Coronary artery (tissue), 2 donors: Measurements from ENCODE around the gene TBC1D17.

ENCODE experiments used
- DNase-seq: peaks from one replicate; pipeline ENCODE4 v3.0.0-alpha.2; 2017; ENCODE audit warnings: low spot score
- H3K27ac ChIP-seq, 2 donors: fragments of 200-600 bp; sonication (generic); one replicate each; pipeline ENCODE4 v1.5.1; 2016 to 2019
- H3K4me3 ChIP-seq: fragments of 200-600 bp; sonication (generic); 2 replicates; pipeline ENCODE4 v1.5.1; 2016; ENCODE audit warnings: mild to moderate bottlenecking, moderate library complexity
- TF ChIP-seq, protein P1 (sequence below): fragments of 200-600 bp; sonication (generic); IDR thresholded peaks from one replicate; pipeline ENCODE4 v1.5.1; 2019; ENCODE audit warnings: antibody characterized with exemption

Gene TBC1D17

DNA sequence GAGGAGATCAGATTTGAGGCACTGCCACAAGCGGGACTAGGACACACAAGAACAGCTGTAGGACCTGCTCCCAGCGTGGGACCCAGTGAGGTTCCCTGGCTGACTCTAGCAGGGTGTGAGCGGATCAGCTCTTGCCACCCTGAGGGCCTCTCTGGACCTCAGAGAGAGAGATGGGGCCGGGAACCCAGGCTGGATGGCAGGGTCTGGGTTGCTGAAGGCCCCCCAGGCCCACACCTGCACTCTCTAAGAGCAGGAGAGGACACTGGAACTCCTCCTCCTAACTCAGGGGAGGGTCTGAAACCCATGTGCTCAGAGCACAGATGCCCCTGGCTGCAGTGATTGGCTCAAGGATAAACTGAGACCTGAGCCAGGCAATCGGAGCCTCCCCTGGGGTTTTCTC, 32.7 kb downstream of the TBC1D17 start:
- no peak for DNase-seq
- TF ChIP-seq, protein P1, sequence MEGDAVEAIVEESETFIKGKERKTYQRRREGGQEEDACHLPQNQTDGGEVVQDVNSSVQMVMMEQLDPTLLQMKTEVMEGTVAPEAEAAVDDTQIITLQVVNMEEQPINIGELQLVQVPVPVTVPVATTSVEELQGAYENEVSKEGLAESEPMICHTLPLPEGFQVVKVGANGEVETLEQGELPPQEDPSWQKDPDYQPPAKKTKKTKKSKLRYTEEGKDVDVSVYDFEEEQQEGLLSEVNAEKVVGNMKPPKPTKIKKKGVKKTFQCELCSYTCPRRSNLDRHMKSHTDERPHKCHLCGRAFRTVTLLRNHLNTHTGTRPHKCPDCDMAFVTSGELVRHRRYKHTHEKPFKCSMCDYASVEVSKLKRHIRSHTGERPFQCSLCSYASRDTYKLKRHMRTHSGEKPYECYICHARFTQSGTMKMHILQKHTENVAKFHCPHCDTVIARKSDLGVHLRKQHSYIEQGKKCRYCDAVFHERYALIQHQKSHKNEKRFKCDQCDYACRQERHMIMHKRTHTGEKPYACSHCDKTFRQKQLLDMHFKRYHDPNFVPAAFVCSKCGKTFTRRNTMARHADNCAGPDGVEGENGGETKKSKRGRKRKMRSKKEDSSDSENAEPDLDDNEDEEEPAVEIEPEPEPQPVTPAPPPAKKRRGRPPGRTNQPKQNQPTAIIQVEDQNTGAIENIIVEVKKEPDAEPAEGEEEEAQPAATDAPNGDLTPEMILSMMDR = no peak
- Histone ChIP-seq H3K4me3 (no peak overlapping the region), H3K27ac (peak overlapping the region in 1 of 2 donors; percentile 11)

GRCh38 chr19:49911381-49912145, 34.1 kb downstream of the TBC1D17 start:
- Histone ChIP-seq H3K27ac (peak overlapping the region; percentile 17 to 54), H3K4me3 (no peak overlapping the region)
- TF ChIP-seq, protein P1 = no peak
- no peak for DNase-seq

GRCh38 chr19:49912965-49913685, 35.6 kb downstream of the TBC1D17 start:
- TF ChIP-seq, protein P1 = no peak
- Histone ChIP-seq H3K4me3 (no peak overlapping the region), H3K27ac (no peak overlapping the region)
- DNase-seq = no peak

DNA sequence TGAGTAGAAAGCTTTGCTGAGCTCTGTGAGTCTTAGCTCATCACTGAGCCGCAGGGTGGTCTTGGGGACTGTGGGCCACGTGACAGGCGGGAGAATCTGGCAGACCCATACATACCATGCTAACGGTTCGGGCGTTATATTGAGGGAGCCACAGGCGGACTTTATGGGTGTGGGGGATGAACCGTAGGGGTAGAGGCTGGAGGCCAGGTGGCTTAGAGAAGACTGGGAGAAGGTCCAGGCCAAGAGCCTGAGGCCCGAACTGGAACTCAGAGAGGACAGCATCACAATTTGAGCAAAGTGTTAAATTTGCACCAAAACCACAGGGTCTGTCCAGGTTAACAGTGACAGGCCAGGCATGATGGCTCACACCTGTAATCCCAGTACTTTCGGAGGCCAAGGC, 36.2 kb downstream of the TBC1D17 start:
- TF ChIP-seq, protein P1 = no peak

GRCh38 chr19:49915271-49915670, 37.8 kb downstream of the TBC1D17 start:
- H3K27ac ChIP-seq = no peak overlapping the region
- TF ChIP-seq, protein P1 = no peak
- no peak for DNase-seq
- no peak overlapping the region for H3K4me3 ChIP-seq

More for the DNA sequence above, 36.2 kb downstream of the TBC1D17 start:
- Histone ChIP-seq H3K27ac (no peak overlapping the region), H3K4me3 (no peak overlapping the region)
- no peak for DNase-seq

DNA sequence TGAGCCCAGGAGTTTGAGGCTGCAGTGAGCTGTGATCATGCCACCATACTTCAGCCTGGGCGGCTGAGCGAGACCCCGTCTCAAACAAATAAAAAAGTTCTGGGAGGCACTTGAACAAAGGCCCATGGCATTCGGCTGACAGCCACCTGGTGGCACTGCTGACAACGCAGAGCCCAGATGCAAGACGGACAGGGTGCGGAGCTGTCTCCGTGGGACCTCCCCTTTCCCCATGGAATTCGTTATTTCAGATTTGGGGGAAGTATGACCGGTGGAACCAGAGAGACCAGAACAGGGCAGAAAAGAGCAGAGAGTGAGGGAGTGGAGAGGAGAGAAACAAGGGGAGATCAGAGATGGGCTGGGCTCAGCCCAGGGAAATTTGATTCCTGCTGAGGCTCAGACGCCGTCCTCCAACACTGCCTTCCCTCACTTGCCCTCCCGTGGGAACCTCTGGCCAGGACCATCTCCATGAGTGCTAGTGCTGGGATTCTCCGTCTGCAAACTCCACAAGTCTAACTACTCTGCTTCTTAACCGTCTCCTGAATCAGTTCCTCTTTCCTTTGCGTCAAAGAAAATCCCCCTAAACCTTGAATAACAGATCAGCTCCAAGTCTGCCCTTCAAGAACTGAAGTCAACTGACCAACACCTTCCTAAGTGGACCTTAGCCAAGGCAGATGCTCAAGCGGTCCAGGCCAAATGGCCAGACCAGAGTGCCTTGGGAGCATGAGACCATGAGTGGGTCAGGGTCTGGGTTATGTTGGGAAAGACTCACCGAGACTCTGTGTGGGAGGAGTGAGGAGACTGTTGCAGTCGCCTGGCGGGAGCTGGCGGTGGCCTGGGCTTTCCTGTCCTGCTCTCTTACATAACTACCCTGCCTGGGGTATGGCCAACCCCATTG, 39.6 kb downstream of the TBC1D17 start:
- TF ChIP-seq, protein P1 = no peak
- H3K27ac ChIP-seq = no peak overlapping the region
- H3K4me3 ChIP-seq = no peak overlapping the region
- no peak for DNase-seq
